AG09319 (cell line): ENCODE results near the gene DTWD1.

Experiments
- DNase-seq: peaks from one replicate; pipeline ENCODE4 v3.0.0-alpha.2; 2010; ENCODE audit warnings: low read depth; ENCODE audit errors: extremely low read depth
- TF ChIP-seq, protein P1 (sequence below): IDR thresholded peaks from 2 replicates; pipeline ENCODE4 v1.5.1; 2011; ENCODE audit warnings: low read depth, mild to moderate bottlenecking, inconsistent platforms, low read length, moderate library complexity

The DTWD1 gene

DNA sequence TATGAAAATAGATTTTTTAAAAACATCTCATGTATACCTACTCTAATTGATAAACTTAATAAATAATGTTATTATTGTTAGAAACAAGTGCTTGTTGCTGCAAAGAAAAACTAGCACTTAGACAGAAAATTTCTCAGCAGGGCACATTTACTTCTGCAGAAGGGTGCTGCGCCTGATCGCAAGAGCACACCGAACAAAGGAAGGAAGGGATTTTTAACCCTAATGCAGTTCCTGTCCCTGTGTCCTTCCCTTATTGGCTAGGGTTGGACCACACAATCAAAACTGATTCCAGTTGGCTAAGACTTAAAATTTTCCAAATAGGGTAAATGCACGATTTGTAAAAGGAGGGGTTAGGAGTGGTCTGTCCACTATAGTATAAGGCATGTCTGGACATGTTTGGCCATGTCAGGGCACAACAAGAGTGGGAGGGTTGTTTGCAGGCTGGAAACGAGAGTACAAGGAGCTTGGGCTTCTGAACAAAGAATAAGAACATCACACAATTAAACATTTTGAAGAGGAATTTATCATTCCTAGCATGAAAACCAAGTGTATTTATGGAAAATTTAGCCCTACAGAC, 4.7 kb downstream of the DTWD1 start:
- TF ChIP-seq, protein P1, sequence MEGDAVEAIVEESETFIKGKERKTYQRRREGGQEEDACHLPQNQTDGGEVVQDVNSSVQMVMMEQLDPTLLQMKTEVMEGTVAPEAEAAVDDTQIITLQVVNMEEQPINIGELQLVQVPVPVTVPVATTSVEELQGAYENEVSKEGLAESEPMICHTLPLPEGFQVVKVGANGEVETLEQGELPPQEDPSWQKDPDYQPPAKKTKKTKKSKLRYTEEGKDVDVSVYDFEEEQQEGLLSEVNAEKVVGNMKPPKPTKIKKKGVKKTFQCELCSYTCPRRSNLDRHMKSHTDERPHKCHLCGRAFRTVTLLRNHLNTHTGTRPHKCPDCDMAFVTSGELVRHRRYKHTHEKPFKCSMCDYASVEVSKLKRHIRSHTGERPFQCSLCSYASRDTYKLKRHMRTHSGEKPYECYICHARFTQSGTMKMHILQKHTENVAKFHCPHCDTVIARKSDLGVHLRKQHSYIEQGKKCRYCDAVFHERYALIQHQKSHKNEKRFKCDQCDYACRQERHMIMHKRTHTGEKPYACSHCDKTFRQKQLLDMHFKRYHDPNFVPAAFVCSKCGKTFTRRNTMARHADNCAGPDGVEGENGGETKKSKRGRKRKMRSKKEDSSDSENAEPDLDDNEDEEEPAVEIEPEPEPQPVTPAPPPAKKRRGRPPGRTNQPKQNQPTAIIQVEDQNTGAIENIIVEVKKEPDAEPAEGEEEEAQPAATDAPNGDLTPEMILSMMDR = no peak
- DNase-seq = no peak

DNA sequence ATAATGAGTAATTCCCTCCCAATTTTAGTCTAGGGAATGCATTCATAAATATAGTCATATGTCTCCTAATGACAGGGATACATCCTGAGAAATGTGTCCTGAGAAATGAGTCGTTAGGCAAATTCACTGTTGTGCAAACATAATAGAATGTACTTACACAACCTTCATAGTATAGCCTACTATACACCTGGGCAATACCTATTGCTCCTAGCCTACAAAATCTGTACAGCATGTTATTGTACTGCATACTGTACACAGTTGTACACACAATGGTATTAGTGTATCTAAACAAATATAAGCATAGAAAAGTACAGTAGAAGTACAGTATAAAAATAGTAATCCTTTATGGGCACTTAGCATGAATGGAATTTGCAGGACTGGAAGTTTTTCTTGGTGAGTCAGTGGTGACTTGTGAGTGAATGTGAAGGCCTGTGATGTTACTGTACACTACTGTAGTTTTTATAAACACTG, 6.6 kb downstream of the DTWD1 start:
- DNase-seq = peak; percentile 45
- TF ChIP-seq, protein P1 = no peak

DNA sequence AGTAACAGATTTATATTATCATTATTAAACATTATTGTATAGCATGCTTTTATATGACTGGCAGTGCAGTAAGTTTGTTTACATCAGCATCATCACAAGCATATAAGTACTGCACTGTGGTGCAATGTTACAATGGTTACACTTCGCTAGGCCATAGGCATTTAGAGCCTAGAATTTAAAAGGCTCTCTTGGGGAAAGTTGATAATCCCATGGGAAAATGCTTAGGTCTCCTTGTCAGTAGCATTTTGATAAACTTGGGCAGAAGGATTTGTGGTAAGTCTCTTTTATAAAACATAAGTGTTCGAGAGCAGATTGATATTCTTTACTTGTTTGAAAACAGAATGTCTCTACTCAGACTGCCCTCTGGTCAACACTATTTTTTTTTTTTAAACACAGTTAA, 7.5 kb downstream of the DTWD1 start:
- DNase-seq = no peak
- TF ChIP-seq, protein P1 = no peak

DNA sequence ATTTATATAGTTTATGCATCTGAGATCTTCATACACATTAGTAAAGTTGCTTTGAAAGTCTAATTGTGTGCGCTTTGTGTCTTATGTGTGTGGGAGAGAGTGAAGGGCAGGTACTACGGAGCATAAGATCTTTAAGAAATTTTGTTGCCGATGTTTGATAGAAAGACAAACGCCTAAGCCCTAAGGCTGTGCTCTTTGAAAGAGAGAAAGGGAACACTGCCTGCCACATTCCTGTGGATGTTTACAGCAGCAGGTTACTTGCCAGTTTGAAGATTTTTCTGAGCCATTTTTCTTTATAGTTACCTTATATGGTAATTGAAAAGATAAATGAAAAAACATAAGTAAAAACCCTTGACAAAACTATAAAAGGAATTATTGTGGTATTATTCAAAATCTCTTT, 17.0 kb downstream of the DTWD1 start:
- TF ChIP-seq, protein P1 = no peak
- DNase-seq = no peak

DNA sequence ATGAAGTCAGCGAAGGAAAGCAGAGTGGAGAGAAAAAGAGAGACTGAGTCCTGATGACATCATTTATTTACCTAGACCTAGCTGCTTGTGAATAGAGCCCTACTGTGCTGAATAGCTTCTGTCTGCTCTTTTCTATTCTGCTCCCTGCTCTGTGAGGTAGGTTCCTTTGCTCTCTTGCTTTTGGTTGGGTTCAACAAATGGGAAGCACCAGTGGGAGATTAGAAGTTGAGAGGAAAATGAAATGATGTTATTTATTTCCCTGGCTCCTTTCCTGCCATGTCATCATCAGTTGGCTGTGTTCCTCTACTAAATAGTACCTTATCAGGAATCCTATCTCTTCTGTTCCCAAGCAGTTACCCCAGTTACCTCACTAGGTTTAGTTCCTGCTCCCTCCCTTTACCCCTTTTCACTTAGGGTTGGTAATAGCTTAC, 23.5 kb downstream of the DTWD1 start:
- TF ChIP-seq, protein P1 = no peak
- DNase-seq = no peak

DNA sequence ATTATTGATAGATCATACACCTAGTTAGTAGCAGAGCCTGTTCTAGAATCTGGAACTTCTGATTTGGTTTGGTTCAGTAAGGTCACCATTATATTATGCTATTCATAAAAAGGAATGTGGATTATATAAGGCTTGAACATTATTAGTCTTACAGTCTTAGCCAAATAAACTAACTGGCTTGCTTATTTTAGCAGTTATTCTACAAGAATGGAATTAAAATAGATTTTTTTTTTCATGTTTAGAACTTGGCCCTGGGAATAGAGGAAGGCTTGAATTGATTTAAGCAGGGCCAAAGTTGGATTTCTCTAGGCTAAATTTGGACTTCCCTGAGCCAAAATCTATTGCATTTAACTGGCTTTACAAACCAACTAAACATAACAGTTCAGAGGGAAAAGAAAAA, 24.4 kb downstream of the DTWD1 start:
- TF ChIP-seq, protein P1 = no peak
- DNase-seq = no peak

DNA sequence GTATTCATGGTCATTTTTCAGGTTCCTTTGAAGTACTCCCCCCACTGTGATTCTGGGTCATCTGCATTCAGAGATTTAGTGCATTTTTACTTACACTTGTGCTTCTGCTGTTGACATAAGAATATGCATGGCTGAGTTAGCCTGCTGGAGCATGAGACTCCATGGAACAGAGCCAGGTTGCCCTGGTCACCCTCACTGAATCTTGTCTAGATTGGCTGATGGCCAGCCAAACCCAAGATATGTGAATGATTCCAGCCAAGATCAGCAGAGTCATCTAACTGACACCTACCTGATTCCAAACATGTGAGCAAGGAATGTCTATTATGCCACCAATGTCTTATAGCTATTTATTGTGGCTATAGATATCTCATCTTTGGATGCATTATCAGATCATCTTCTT, 25.1 kb downstream of the DTWD1 start:
- peak; percentile 20 for DNase-seq
- TF ChIP-seq, protein P1 = no peak
